Stimulated activated naive B cell treated with anti-CD40 and anti-IgM and Interleukin-4, amounts not matched to agents 10 μg/mL and 1 μg/mL and 100 μg/mL, for 72 hours (primary cell): Measurements from ENCODE around the gene DCP1A.
"Not testable (repeated sequence)": the region's sequence is repeated elsewhere in the genome, so short reads cannot be mapped to it uniquely, and the experiment has no call there.

Experiments used
- ATAC-seq, 2 donors: fragments of 150-1000 bp; cut with Tn5 transposase; replicated peaks; 2 replicates each; pipeline ENCODE4 v1.10.0; 2021; ENCODE audit warnings: moderate library complexity in 1 of 2
- DNase-seq: peaks from one replicate; pipeline ENCODE4 v3.0.0; 2021
- H3K27ac Mint-ChIP-seq: one replicate; pipeline ENCODE4 v1.8.0; 2022; ENCODE audit warnings: mild to moderate bottlenecking, mixed read lengths
- H3K27me3 Mint-ChIP-seq, 2 donors: one replicate each; pipeline ENCODE4 v1.8.0; 2022; ENCODE audit warnings: mixed read lengths in 2 of 2
- H3K36me3 Mint-ChIP-seq, 2 donors: one replicate each; pipeline ENCODE4 v1.8.0; 2022; ENCODE audit warnings: mixed read lengths in 2 of 2, mild to moderate bottlenecking in 1 of 2
- H3K4me1 Mint-ChIP-seq, 2 donors: one replicate each; pipeline ENCODE4 v1.8.0; 2022; ENCODE audit warnings: mixed read lengths in 2 of 2, mild to moderate bottlenecking in 1 of 2
- H3K4me3 Mint-ChIP-seq, 2 donors: one replicate each; pipeline ENCODE4 v1.8.0; 2022; ENCODE audit warnings: mild to moderate bottlenecking in 2 of 2, mixed read lengths in 2 of 2, moderate library complexity in 1 of 2
- H3K9me3 Mint-ChIP-seq, 2 donors: one replicate each; pipeline ENCODE4 v1.8.0; 2022; ENCODE audit warnings: mixed read lengths in 2 of 2, mild to moderate bottlenecking in 1 of 2

Gene DCP1A

DNA sequence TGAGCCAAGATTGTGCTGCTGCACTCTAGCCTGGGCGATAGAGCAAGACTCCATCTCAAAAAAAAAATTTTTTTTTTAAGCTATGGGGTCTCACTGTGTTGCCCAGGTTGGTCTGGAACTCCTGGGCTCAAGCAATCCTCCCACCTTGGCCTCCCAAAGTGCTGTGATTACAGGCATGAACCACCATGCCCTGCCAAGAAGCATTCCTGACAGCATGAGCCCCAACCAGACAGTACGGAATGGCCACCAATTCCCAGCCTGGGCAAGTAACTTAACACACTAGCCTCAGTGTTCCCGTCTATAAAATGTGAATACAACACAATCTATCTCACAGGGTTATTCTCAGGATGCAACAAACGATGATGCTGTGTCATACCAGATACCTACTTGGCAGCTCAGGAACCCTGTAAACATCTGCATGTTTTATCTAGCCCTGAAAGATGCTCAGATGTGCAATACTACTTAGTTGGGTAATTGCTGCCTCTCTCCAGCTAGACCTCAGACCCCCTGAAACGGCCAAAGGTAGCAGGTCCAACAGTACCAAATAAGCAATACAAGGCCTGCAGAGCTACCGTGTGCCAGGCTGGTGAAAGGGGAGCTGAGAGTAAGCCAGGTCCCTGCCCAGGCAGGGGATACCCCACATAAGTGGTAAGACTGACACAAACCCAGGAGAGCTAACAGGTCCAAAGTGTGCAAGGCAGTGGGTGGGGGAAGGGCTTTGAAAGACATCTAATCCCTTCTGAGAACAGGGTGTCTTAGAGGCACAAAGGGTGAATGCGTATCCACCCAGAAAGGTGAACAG, 93.4 kb downstream of the DCP1A start:
- ATAC-seq: no peak
- H3K36me3 Mint-ChIP-seq: peaks cover 11 to 28% of the 10 kb centered on the region in 2 donors
- DNase-seq: no peak
- peak overlapping the region; percentile 93 to 99 for H3K4me3 Mint-ChIP-seq
- H3K27ac Mint-ChIP-seq: no peak overlapping the region
- H3K27me3 Mint-ChIP-seq: no peaks in the 10 kb centered on the region
- H3K9me3 Mint-ChIP-seq: no peaks in the 10 kb centered on the region
- H3K4me1 Mint-ChIP-seq: peaks cover 32 to 70% of the 10 kb centered on the region in 2 donors

DNA sequence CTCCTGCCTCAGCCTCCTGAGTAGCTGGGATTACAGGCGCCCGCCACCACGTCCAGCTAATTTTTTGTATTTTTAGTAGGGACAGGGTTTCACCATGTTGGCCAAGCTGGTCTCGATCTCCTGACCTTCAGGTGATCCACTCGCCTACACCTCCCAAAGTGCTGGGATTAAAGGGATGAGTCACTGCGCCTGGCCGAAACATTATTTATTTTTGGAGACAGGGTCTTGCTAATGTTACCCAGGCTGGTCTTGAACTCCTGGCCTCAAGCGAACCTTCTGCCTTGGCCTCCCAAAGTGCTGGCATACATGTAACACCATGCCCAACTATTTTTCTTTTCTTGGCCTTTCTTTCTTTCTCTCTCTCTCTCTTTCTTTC, 94.4 kb downstream of the DCP1A start:
- not testable (repeated sequence) for H3K27ac Mint-ChIP-seq

DNA sequence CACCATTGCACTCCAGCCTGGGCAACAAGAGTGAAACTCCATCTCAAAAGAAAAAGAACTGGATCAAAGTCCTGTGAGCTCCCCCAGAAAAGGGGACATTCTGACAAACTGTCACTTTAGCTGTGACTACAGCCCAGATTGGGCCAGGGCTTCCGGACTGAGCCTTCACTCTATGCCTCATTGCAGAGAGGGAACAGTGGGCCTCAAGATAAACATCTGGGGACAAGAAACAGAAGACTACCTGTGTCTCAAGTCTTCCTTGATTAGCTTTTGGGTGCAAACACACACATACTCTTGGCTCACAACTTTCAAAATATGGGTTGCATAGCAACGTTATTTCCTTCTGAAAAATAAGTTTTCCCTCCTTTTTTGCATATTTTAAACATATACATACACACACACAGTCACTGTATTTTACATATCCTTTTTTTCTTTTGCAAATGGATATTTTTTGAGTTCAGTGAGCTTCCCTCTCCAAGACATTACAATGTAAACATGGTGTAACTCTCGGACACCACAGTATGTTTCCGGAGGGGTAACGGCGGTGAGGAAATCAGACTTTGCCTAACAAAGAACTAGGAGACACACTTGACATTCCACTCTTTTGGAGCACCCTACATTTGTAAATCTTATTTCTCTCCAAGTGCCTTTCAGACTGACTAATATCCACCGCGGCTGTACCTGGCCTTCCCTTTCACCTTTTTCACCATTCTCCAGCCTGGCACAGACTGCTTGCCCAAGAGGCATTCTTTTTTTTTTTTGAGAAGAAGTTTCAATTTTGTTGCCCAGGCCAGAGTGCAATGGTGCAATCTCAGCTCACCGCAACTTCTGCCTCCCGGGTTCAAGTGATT, 95.0 kb downstream of the DCP1A start:
- Mint-ChIP-seq H3K9me3 (no peaks in the 10 kb centered on the region), H3K36me3 (peaks cover 15 to 37% of the 10 kb centered on the region in 2 donors), H3K4me1 (peaks cover 37 to 66% of the 10 kb centered on the region in 2 donors), H3K27ac (no peak overlapping the region), H3K4me3 (peak overlapping the region; percentile 73 to 99), H3K27me3 (no peaks in the 10 kb centered on the region)
- DNase-seq: no peak
- no peak for ATAC-seq

More for the DNA sequence above, 94.4 kb downstream of the DCP1A start:
- DNase-seq, ATAC-seq, H3K27me3 Mint-ChIP-seq, H3K9me3 Mint-ChIP-seq: not testable (repeated sequence)
- H3K36me3 Mint-ChIP-seq: peaks cover 11 to 32% of the 10 kb centered on the region in 2 donors
- peak overlapping the region; percentile 73 to 99 for H3K4me3 Mint-ChIP-seq
- peaks cover 34 to 65% of the 10 kb centered on the region in 2 donors for H3K4me1 Mint-ChIP-seq

DNA sequence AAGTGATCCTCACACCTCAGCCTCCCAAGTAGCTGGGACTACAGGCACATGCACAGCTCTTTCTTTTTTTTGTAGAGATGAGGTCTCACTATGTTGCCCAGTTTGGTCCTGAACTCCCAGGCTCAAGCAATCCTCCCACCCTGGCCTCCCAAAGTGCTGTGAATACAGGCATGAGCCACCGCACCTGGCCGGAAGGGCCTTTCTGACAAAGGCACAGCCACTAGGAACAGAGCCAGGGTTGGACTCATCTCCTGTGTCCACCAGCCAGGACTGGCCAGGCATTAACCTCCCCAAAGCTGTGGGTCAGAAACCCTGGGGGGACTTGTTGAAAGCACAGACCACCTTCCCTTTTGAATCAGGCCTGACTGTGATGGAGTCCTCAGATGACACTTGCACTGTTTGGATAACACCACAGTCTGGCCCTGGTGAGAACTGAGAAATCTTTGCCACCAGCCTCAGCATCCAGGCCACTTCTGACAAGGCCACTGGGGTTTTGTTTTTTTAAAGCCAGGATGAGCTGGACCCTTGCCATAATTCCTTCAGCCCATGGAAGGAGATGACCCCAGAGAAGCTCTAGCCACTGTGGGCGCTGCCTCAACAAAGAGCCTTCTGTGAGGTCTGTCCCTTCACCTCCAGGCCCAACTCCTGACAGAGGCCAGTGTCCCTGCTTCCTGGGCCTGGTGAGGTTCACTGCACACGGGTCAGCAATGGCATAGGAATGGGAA, 96.3 kb downstream of the DCP1A start:
- H3K9me3 Mint-ChIP-seq: no peaks in the 10 kb centered on the region
- no peak for ATAC-seq
- H3K4me3 Mint-ChIP-seq: peak overlapping the region in 1 of 2 donors; percentile 22
- peaks cover 18 to 40% of the 10 kb centered on the region in 2 donors for H3K36me3 Mint-ChIP-seq
- no peak for DNase-seq
- H3K4me1 Mint-ChIP-seq: peaks cover 37 to 66% of the 10 kb centered on the region in 2 donors
- H3K27me3 Mint-ChIP-seq: no peaks in the 10 kb centered on the region
- peak overlapping the region; percentile 22 for H3K27ac Mint-ChIP-seq

DNA sequence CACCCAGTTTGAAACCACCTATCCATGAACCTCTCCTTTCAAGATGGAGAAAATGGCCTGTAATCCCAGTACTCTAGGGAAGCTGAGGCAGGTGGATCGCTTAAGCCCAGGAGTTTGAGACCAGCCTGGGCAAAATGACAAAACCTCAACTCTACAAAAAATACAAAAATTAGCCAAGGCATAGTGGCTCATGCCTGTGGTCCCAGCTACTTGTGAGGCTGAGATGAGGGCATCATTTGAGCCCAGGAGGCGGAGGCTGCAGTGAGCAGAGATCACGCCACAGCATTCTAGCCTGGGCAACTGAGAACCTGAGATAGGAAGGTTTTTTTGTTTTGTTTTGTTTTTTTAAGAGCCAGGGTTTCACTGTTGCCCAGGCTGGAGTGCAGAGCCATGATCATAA, 96.9 kb downstream of the DCP1A start:
- Mint-ChIP-seq H3K4me3 (no peak overlapping the region), H3K9me3 (no peaks in the 10 kb centered on the region), H3K4me1 (peaks cover 37 to 66% of the 10 kb centered on the region in 2 donors), H3K27me3 (no peaks in the 10 kb centered on the region), H3K27ac (peak overlapping the region; percentile 77), H3K36me3 (peaks cover 23 to 46% of the 10 kb centered on the region in 2 donors)
- ATAC-seq: no peak
- DNase-seq: no peak

DNA sequence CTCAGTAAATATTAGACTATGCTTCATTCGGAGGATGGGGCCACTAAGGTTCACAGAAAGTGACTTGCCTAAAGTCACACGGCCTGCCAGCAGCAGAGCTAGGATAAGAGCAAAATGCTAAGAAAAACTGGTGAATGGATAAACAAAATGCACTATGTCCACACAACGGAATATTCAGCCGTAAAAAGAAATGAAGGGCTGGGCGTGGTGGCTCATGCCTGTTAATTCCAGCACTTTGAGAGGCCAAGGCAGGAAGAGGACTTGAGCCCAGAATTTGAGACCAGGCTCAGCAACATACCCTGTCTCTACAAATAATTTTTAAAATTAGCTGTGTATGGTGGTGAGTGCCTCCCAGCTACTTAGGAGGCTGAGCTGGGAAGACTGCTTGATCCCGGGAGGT, 99.2 kb downstream of the DCP1A start:
- Mint-ChIP-seq H3K9me3 (no peaks in the 10 kb centered on the region), H3K4me3 (no peak overlapping the region), H3K36me3 (peaks cover 19 to 42% of the 10 kb centered on the region in 2 donors), H3K27me3 (no peaks in the 10 kb centered on the region), H3K4me1 (peaks cover 35 to 63% of the 10 kb centered on the region in 2 donors), H3K27ac (no peak overlapping the region)
- ATAC-seq (no peak), DNase-seq (no peak)

DNA sequence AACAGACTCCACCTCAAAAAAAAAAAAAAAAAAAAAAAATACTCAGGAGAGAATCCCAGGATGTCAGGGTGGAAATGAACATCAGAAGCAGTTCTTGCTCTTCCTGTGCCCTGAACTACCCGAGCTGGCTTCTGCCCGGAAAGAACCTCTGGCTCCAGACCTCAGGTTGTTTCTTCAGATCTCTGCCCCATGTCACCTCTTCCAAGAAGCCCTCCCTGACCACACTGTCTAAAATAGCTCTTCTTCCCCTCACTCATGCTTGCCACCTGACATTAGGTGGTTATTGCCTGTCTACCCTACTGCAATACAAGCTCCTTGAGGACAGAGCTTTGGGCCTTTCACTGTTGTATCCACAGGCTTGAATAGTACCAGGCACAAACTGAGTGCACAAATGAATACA, 99.7 kb downstream of the DCP1A start:
- DNase-seq (no peak), ATAC-seq (no peak)
- Mint-ChIP-seq H3K4me3 (peak overlapping the region in 1 of 2 donors; percentile 18), H3K27ac (no peak overlapping the region), H3K27me3 (no peaks in the 10 kb centered on the region), H3K9me3 (no peaks in the 10 kb centered on the region), H3K4me1 (peaks cover 32 to 58% of the 10 kb centered on the region in 2 donors), H3K36me3 (peaks cover 16 to 38% of the 10 kb centered on the region in 2 donors)

DNA sequence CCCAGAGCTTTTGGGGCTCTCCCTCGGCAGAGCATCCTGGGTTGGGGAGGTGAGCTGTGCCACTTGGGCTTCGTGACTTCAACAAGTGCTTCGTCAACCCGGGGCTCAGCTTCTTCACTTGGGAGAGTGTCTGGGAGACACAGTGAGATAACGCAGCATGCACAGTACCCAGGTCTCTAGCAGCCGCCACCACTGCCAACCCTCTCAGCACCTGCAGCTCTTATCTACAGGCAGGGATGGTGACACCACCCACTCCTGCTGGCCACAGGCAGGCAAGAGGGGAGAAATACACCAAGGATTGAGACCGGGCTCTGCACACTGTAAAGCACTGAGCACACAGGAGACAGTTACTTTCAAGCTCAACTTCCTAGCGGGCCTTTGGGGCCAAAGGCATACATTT, 103.1 kb downstream of the DCP1A start:
- H3K4me1 Mint-ChIP-seq: peaks cover 13 to 31% of the 10 kb centered on the region in 2 donors

DNA sequence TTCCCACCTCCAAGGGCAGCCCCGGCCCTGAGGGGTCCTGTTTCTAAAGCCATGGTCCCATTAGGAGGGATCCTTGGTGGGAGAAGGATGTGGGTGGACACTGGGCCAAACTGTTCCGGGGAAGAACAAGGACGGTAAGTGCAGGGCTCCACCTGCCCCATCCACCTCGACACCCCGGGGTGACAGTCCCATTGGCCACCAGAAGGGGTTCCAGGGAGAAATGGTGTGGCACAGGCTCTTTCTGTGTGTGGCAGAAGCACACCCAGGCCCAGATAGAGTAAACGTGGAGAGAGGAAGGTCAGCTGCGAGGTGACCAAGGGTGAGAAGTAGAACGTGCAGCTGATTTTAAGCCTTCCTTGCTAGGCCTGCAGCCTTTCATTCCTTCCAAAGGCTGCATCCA, 103.6 kb downstream of the DCP1A start:
- DNase-seq (no peak), ATAC-seq (no peak)
- no peaks in the 10 kb centered on the region for H3K27me3 Mint-ChIP-seq
- H3K36me3 Mint-ChIP-seq: peaks cover 30 to 50% of the 10 kb centered on the region in 2 donors
- H3K9me3 Mint-ChIP-seq: no peaks in the 10 kb centered on the region
- no peak overlapping the region for H3K27ac Mint-ChIP-seq
- peaks cover 12 to 29% of the 10 kb centered on the region in 2 donors for H3K4me1 Mint-ChIP-seq
- no peak overlapping the region for H3K4me3 Mint-ChIP-seq

More for the DNA sequence above, 103.1 kb downstream of the DCP1A start:
- DNase-seq (no peak), ATAC-seq (no peak)
- Mint-ChIP-seq H3K27ac (no peak overlapping the region), H3K9me3 (no peaks in the 10 kb centered on the region), H3K4me3 (no peak overlapping the region), H3K36me3 (peaks cover 30 to 46% of the 10 kb centered on the region in 2 donors), H3K27me3 (no peaks in the 10 kb centered on the region)

DNA sequence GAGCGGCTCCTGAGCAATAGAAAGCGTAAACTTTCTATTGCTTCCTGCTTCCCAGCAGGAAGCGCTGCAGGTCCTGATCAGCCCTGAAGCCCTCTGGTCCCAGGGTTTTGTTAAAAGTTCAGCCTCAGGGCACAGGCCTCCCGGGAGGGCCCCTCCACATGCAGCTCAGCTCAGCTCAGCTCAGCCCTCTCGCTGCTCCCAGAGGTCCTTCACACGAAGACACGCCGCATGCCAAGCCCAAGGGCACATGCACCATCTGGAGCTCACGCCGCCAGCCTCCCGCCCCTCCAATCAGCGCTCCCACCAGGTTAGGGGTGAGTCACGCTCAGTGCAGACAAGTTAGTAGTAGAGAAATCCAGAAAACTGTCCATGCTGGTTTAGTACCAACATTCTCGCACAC, 104.2 kb downstream of the DCP1A start:
- ATAC-seq (no peak), DNase-seq (no peak)
- Mint-ChIP-seq H3K36me3 (peaks cover 34 to 52% of the 10 kb centered on the region in 2 donors), H3K27me3 (no peaks in the 10 kb centered on the region), H3K27ac (no peak overlapping the region), H3K9me3 (no peaks in the 10 kb centered on the region), H3K4me1 (peaks cover 10 to 29% of the 10 kb centered on the region in 2 donors), H3K4me3 (no peak overlapping the region)

DNA sequence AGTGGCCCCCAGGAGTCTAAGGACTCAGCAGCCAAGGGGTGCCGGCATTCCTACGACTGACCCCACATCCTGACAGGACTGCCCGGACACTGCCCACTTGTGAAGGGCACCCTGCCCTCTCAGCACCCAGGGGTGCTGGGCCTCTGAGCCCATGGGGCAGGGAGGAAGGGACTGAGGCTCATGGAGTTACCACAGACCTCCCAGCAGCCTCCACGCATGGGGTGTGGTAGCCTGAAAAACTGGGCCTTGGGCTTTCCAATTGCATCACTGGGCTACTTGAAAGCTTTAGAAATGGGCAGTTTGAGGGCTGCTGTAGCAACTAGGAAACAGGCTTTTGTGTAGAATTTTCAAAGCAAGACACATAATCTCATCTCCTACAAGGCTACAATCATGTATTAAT, 104.7 kb downstream of the DCP1A start:
- Mint-ChIP-seq H3K4me3 (no peak overlapping the region), H3K27ac (no peak overlapping the region), H3K9me3 (no peaks in the 10 kb centered on the region), H3K36me3 (peaks cover 35 to 51% of the 10 kb centered on the region in 2 donors), H3K4me1 (peaks cover 9 to 26% of the 10 kb centered on the region in 2 donors), H3K27me3 (no peaks in the 10 kb centered on the region)
- DNase-seq (no peak), ATAC-seq (no peak)

DNA sequence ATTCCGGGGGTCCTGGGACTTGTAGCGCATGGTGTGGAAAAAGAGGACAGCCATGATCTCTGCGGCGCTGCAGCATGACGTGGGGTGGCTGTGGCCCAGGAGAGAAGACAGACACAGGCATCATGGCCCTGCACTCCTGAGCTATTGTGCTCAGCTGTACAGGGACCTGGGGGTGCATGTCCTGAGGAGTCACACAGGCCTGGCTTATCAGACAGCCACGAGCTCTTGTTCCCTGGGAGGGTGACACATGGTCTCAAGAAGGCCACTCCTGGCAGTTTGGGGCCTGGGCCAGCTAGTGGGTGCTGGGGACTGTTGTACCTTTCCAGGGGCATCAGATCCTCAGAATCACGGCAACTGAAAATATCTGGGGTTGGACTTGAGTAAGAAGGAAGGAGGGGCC, 105.2 kb downstream of the DCP1A start:
- Mint-ChIP-seq H3K27me3 (no peaks in the 10 kb centered on the region), H3K4me3 (no peak overlapping the region), H3K4me1 (peaks cover 8 to 24% of the 10 kb centered on the region in 2 donors), H3K36me3 (peaks cover 33 to 53% of the 10 kb centered on the region in 2 donors), H3K27ac (no peak overlapping the region), H3K9me3 (no peaks in the 10 kb centered on the region)
- ATAC-seq (no peak), DNase-seq (no peak)

DNA sequence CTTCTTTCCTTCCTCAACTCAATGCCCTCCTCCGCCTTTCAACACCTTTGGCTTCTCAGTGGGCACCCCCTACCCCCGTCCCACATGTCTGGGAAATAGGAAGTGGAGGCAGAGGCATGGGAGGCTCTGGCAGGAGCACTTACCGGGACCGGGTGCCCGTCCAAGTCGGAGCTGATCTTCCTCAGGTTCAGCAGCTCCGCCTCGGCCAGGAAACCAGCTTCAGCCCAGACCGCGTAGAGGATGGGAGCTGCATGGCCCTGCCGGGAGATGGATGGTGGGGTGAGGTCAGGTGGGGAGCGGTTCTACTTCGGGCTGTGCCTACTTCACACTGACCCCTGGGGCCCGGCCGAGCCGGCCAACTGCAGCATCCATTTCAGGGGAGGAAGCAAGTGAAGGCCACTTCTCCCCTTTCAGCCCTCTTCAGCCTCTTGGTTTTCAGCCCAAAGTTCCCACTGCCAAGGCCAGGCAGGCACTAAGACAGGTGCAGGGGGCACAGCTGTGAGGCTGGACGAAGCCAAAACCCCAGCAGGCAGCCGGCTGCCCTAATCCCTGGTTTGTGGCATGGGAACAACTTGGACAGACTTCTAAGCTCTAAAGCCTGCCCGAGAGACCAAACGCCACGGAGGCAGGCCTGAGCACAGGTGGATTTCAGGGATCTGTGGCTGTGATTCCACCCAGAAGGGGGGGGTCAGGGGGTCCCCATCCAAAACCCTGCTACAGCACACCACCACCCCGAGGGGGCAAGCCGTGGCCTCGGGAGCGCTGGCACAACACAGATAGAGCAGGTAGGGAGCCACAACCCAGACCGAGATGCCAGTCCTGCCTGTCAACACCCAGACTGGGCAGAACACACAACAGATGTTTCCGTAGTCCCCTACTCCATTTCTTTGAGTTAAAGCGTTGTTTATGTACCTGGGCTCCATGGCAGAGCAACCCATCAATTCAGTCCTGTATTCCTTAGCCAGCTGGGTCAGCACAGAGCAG, 106.1 kb downstream of the DCP1A start:
- Mint-ChIP-seq H3K27me3 (no peaks in the 10 kb centered on the region), H3K4me1 (peaks cover 11 to 29% of the 10 kb centered on the region in 2 donors), H3K36me3 (peaks cover 37 to 57% of the 10 kb centered on the region in 2 donors), H3K9me3 (no peaks in the 10 kb centered on the region), H3K4me3 (no peak overlapping the region), H3K27ac (no peak overlapping the region)
- ATAC-seq: no peak
- no peak for DNase-seq
